OCI-M2 (cell line): ENCODE results near the gene GNG12.

Experiments used
- DNase-seq: peaks from one replicate; lab custom pipeline; 2025; ENCODE audit not compliant: unreplicated experiment; lab: John Stamatoyannopoulos, UW

GNG12 gene

GRCh38 chr1:67816095-67816475 lies 17.2 kb downstream of the GNG12 start:
- DNase-seq = no peak

GRCh38 chr1:67815303-67816094 lies 17.8 kb downstream of the GNG12 start:
- no peak for DNase-seq

GRCh38 chr1:67814121-67814772 lies 19.0 kb downstream of the GNG12 start:
- no peak for DNase-seq

- no peak for DNase-seq
These were observed 21.0 kb downstream of the GNG12 start for GRCh38 chr1:67812226-67812625.

- DNase-seq = no peak
These were observed 21.5 kb downstream of the GNG12 start for GRCh38 chr1:67811781-67812180.

GRCh38 chr1:67809887-67810286 lies 23.4 kb downstream of the GNG12 start:
- DNase-seq = no peak

- no peak for DNase-seq
These were observed 26.0 kb downstream of the GNG12 start for GRCh38 chr1:67807282-67807681.

- no peak for DNase-seq
These were observed 28.6 kb downstream of the GNG12 start for GRCh38 chr1:67804710-67805109.

GRCh38 chr1:67803380-67804279 lies 29.6 kb downstream of the GNG12 start:
- no peak for DNase-seq

GRCh38 chr1:67802565-67802964 lies 30.7 kb downstream of the GNG12 start:
- DNase-seq = no peak

- no peak for DNase-seq
These were observed 31.4 kb downstream of the GNG12 start for GRCh38 chr1:67801903-67802302.

- no peak for DNase-seq
These were observed 37.9 kb downstream of the GNG12 start for GRCh38 chr1:67795179-67795912.

- DNase-seq = no peak
These were observed 39.7 kb downstream of the GNG12 start for GRCh38 chr1:67793562-67793961.

GRCh38 chr1:67792741-67793458 lies 40.4 kb downstream of the GNG12 start:
- DNase-seq = no peak

- DNase-seq = no peak
These were observed 41.2 kb downstream of the GNG12 start for GRCh38 chr1:67792103-67792502.

GRCh38 chr1:67791686-67792085 lies 41.6 kb downstream of the GNG12 start:
- no peak for DNase-seq

GRCh38 chr1:67791261-67791660 lies 42.0 kb downstream of the GNG12 start:
- DNase-seq = no peak

- DNase-seq = no peak
These were observed 43.0 kb downstream of the GNG12 start for GRCh38 chr1:67790201-67790692.

- no peak for DNase-seq
These were observed 43.7 kb downstream of the GNG12 start for GRCh38 chr1:67789551-67789950.

GRCh38 chr1:67788904-67789303 lies 44.4 kb downstream of the GNG12 start:
- no peak for DNase-seq
